NCI-H69 (cell line): Measurements from ENCODE around the gene SEMA4D.

ENCODE experiments used
- DNase-seq: peaks from one replicate; lab custom pipeline; 2025; lab: John Stamatoyannopoulos, UW

Gene SEMA4D

DNA sequence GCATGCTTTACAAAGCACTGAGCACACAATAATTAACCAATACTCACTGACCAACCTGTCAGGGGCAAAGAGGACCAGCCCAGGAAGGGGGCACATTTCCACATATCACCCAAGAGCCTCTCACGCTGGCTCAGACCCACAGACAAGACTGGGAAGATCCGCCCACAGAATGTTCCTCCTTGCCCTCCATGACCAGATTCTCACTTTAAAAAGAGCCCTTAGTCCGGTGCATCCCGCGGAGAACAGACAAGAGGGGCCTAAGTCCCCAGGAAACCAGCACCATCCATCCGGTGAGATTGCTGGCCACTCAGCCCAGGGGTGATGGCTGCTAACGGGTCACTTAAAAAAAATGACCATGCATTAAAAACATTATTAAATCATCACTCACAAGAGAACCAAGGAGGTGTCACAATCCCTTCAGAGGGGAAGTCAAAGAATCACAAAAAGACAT lies 32.9 kb downstream of the SEMA4D start:
- DNase-seq = no peak

DNA sequence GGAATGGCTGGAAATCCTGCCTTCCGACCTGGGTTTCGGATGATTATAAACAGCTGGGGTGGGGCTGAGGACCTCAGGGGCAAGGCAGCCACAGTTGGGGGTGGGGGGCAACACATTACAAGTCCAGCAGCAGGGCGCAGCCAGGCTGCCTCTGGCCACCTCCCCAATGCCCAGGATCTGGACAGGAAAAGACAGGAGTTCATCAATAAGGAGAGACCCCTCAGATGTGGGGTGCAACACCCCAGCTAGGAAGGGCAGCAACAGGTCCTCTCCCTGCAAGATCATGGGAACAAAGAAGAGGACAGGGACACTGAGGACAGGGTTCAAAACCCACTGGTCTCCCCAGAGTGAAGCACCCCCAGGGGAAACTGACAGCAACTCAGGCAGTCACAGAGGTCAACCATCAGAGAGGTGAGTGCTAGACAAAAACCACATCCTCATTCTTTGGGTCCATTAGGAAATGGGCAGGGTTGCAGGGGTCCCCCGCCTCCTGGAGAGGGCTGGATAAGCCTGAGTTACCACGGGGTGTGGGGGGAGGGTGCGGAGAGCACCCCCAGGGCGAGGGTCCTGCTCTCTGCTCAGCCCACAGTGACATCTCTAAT lies 33.5 kb downstream of the SEMA4D start:
- no peak for DNase-seq

DNA sequence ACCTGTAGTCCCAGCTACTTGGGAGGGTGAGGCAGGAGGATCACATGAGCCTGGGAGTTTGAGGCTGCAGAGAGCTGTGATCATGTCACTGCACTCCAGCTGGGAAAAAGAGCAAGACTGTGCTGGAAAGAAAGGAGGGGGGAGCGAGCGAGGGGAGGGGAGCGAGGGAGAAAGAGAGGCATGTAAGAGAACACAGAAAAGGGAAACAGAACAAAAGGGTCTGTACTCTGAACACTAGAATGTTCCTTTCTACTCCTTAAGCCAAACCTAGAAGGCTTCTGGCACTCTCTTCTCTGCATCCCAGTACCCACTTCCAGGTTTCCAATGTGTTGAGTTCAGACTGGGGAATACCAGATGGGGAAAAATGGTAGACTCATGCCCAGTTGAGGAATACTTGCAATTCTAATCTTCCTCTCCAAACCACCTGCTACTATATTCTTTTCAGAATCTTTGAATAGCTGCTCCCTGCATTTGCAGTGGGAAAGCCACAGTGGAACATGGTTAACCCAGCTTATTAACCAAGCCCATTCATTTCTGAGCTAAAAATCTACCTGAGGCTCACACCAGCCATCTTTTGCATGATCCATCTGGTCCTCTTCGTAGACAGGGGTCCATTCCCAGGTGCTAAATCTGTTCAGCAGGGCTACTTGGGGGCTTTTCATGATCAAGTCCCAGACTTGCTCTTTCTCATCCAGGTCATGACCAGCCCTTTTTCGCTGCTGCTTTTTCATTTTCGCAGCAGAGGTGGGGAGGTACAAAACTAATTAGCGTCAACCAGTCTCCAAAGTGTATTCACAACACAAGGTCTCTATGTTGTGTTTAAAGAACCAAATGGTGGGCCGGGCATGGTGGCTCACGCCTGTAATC lies 34.9 kb downstream of the SEMA4D start:
- peak; percentile 81 for DNase-seq

DNA sequence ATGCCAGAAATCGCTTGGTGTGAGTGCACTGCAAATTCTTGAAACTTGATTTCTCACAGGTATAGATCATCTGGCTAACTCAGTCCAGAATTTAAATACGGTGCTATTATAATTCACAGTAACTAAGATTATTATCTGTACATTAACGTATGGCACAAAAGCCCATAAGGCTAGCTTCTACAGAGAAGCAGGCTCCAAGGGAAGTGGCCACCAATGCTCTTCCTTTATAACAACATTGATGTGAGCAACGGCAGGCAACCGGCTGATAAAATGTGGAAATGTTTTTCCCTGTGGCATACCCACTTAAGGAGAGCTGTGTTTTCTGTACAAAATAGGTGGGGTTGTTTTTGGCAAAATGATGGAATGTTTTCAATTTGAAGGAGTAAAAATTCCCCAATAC lies 35.7 kb downstream of the SEMA4D start:
- no peak for DNase-seq

DNA sequence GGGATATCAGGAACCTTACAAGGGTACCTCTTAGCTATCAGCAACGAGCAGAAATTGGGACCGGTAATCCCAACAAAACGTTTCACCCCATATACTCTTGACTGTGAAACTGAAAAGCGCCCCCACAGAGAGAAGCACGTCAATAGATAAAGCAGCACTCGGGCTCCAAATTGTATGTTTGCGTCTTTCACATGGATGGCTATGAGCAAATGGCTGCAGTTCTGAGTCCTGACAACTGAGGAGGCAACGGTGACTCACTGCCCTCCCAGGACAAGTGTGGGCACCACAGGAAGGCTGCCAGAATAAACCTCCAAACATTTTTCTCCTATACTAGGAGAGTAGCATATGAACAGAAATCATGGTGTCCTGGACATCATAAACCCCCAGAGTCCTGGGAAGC lies 36.6 kb downstream of the SEMA4D start:
- no peak for DNase-seq

DNA sequence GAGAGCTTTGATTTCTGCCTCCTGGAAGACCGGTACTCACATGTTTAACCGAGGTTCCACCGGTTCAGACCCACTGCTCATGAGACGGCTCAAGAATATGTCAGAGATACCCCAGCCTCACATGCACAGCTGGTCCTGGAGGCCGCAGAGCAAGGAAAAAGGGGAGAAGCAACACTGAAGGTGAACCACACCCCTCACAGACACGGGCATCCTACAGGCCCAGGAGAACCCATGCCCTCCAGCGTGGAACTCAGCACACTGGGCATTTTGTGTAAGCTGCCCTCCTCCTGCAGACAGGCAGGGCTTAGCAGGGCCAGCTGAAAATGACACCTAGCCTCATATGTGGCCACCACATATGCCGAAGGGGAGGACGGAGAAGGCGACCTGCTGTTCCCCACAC lies 37.4 kb downstream of the SEMA4D start:
- no peak for DNase-seq

DNA sequence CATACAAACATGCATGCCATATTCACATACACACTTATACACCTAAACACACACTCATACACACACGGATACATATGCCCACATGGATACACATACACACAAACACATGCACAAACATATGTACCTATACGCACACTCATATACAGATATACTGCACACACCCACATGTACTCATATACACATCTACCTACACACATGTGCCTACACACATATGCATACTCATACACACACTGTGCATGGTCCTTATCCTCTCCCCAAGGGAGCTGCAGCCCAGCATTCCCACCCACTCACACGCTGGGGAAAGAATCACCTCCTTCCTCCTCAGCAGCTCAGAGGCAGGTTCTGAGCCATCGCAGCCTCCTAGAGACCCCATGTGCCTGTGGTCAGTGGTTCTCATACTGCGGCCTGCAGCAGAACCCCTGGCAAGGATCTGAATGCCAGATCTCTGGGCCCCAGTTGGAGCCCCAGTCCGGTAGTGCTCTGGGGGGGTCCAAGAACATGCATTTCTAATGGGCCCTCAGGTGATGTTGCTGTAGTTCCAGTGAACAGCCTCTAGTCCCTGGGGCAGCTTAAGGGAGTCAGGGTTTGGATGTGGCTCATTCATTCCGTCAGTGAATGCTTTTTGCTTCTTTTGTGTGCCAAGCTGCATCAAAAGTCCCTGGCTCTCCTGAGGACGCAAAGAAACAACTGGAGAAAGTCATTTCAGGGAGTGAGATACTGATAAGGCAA lies 39.0 kb downstream of the SEMA4D start:
- no peak for DNase-seq

DNA sequence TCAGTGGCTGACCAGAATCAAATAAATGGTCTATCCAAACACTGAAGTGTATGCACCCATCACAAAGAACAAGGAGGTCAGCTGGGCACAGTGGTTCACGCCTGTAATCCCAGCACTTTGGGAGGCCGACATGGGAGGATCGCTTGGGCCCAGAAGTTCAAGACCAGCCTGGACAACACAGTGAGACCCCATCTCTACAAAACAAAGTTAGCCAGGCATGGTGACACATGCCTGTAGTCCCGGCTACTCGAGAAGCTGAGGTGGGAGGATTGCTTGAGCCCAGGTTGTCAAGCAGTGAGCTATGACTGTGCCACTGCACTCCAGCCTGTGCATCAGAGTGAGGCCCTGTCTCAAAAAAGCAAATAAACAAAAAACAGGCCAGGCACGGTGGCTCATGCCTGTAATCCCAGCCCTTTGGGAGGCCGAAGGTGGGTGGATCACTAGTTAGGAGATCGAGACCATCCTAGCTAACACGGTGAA lies 40.5 kb downstream of the SEMA4D start:
- no peak for DNase-seq

DNA sequence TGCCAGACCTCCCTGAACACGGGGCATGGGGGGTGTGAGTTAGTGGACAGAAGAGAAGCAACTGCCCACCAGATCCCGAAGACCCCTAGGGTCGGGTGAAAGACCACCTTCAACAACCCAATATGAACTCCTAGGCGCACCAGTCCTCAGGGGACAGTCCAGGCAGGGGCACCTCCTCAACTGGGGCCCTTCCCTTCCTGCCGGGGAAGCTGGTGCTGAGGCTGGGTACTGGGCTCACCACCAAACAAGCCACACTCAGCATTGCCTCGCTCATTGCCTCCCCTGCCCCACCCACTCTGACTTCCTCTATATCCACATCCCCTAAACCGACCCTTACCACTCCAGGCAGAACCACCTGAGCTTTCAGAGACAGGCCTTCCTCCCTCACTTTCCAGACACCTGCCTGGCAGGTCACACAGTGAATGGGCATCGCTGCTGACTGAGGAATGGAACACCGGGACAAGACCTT lies 42.5 kb downstream of the SEMA4D start:
- DNase-seq = no peak

DNA sequence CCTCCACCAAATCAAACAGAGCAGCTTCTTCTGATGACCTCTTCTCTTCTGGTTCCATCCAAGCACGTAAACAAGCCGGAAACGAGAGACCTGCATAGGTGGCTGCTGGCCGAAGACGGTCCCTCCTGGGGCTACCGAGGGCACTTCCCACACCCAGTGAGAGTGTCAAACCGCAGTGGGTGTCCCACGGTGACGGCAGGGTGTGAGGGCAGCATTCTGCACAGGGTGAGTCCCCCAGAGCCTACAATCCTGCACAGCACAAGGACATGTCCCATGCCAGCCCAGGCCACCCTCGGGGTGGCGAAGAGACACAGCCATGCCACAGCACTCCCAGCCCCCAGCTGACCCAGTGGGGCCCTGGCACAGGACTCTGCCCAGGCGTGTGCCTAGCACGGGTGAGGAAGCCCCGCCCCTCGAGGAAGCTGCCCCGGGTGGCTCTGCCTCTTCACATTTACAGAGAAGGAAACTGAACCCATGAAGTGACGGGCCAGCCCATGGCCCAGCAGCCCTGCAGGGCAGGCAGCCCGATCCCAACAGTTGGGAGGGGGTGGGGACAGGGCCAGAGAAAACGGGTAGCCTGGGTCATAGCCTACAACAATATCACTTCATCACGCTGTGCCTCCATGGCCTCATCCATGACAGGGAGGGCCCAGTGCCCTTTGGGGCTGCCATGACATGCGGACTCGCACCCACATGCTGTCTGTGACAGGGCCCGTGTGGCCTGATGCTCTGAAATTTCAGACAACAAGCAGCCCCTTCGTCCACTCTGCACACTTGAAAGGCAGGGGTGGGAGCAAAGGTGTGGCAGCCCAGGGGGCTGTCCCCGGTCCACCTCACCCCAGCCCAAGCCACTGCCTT lies 43.2 kb downstream of the SEMA4D start:
- no peak for DNase-seq

DNA sequence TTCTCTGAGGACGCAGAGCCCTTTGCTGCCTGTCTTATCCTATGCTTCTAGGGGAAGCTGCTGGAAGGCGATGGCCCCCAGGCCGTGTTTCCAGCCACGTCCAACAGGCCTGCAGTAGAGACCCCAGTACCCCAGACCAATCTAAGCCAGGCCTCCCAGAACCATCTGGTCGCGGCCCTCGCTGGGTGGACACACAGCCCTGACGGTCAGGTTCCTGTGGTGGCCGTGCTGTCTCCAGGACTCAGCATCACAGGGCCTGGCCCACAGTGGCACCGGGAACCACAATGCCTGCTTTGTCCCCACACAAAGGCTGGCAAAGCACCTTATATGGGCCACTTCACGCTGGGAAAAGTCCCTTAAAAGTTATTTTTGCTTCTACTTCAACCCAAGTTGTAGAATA lies 44.5 kb downstream of the SEMA4D start:
- DNase-seq = no peak

DNA sequence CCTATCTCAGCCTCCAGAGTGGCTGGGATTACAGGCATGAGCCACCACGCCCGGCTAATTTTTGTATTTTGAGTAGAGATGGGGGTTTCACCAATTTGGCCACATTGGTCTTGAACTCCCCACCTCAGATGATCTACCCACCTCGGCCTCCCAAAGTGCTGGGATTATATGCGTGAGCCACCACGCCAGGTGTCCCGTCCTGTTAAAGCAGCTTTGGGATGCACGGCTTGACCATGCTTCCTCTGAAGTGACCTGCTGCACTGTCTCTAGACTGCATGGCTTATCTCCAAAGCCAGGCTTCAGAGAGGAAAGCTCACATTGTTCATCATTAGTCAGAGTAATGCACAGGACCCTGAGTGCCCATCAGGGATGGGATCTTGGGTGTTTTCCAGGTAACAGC lies 45.4 kb downstream of the SEMA4D start:
- DNase-seq = no peak

DNA sequence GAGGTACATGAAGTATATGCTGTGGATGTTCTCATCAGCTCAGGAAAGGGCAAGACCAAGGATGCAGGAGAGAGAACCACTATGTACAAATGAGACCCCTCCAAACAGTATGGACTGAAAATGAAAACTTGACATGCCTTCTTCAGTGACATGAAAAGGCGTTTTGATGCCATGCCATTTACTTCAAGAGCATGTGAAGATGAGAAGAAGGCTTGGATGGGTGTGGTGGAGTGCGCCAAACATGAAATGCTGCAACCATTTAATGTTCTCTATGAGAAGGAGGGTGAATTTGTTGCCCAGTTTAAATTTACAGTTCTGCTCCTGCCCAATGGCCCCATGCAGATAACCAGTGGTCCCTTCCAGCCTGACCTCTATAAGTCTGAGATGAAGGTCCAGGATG lies 47.7 kb downstream of the SEMA4D start:
- DNase-seq = no peak

DNA sequence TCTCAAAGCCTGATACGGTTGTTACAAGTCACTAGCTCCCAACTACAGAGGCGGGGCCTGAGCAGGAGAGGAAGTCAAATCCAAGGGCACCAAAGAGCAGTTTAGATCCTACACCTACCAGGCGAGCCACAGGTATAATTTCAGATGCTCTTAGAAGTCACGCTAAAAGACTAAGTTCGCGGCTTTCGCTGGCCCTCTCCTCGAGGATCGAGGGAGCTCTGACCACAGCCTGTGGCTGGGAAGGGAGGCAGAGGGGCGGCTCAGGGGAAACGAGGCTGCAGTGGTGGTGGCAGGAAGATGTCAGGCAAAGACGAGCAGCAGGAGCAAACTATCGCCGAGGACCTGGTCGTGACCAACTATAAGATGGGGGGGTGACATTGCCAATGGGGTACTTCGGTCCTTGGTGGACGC lies 48.6 kb downstream of the SEMA4D start:
- DNase-seq = no peak

DNA sequence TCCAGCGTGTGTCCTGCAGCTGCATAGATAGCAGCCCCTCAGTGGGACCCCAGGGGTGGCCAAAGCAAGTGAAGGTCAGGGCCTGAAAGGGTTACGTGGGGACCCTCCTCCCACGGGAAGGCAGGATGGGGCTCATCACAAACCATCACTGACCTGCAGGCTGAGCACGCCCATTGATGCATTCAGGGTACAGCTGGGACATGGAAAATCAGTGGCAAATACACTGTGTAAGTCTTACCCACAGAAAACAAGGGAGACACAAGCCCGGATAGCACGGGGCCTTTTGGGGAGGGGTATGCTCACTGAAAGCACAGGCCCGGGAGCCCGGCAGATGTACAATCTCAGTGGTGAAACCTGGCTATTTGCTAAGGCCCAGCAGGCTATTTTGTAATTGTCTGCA lies 49.1 kb downstream of the SEMA4D start:
- no peak for DNase-seq

DNA sequence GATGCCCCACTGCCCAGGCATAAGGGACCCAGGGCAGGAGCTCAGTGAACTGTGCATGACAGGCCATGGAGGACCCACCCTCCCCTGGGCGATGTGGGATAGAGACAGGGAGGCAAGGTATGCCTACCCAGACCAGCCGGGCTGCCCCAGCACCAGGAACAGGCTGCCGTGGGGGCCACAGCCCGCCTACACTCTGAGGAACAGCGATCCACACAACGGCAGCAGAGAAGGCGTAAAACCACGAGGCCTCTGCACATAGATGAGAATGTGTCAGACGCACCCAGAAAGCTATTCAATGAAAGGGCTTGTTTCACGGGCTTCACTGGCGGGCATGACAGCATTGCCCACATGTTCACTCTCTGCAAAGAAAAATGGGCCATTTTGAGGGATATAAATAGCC lies 49.5 kb downstream of the SEMA4D start:
- no peak for DNase-seq

DNA sequence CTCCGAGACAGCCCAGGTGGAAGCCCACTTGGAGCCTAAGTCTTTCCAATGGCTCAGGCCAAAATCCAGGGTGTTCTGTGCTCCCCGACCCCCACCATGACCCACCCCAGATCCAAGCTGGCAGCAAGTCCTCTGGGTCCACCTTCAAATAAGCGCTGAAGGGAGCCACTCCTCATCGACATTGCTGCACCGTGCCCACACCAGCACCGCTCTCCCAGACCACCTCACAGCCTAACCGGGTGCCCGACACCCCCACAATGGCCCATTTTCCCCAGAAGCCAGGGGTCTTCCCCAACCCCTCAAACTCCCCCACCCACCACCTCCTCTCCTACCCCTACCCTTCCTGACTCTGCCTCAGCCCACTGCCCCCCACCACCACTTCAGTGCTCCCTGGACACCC lies 50.5 kb downstream of the SEMA4D start:
- no peak for DNase-seq

DNA sequence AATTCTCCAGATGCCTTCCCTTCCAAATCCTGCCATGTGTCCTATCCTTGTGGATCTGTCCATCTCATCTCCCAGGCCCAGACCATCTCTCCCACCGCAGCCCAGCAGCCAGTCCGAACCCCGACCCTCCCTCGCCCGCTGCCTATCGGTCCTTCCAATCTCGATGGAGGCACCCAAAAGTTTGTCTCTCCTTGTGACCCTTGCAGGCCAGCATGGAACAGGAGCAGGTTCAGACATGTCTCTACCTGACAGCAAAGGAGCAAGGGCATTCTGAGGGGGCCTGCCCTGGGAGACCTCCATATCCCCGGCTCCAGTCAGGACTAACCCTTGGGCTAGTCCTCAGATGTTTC lies 51.0 kb downstream of the SEMA4D start:
- no peak for DNase-seq

DNA sequence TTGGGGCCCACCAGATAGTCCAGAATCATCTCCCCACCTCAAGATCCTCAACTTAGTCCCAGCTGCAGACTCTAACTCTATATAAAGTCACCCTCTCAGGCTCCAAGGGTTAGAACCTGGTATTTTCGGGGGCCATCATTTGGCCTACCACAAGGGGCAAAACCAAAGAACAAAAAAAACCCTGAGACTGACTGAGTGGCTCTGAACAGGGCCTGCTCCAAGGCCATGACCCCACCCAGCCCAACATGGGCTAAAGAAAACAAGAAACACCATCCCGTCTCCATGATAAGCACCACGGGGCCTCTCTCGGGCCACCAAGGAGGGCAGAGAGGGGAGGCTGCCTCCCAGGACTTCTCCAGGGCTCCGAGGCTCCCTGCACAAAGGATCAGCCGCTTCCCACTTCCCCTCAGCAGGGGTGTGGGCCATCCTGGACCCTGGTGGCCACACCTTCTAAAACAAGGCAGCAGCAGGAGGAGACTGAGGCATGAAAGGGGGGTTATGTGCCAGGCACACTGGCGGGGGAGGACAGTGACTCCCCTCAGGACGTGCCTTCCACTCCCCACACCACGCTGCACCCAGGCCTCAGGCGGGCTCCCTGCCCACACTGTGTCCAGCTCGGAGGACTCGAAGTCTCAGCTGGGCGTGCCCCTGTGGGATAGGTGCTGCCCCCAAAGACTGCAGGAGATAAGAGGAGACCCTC lies 51.5 kb downstream of the SEMA4D start:
- no peak for DNase-seq

DNA sequence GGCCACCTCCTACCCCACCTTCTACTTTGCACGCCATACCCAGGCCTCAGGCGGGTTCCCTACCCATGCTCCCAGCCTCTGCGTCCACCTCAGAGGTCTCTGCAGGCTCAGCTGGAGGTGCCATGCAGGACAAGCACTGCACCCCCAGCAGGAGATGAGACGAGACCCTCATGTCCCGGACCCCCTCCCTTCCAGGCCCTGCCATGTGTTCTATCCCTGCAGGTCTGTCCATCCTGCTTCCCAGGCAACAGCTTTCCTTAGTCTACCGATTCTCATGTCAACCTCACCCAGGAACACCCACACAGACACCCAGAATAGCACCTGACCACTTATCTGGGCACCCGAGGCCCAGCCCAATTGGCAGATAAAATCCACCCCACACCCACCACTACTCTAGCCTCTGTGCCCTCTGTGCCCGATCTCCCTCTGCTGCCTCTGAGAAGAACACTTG lies 52.1 kb downstream of the SEMA4D start:
- no peak for DNase-seq
